NCI-H2227 (cell line): ENCODE results near the gene LORICRIN.
A peak's percentile ranks its signal among the peaks of the same experiment; 100 is the strongest.

Experiments
- DNase-seq: peaks from one replicate; lab custom pipeline; 2025; ENCODE audit not compliant: unreplicated experiment; lab: John Stamatoyannopoulos, UW

LORICRIN gene

GRCh38 chr1:153259387-153259786 lies at the start of gene LORICRIN:
Gene LORICRIN (plus strand): TSS chr1:153259687. CDS start chr1:153260950, 1,263 bp downstream.
- DNase-seq = no peak

- DNase-seq = no peak
Observed at GRCh38 chr1:153210206-153210605, 49.3 kb upstream of the LORICRIN start.

- no peak for DNase-seq
Observed at GRCh38 chr1:153212201-153212600, 47.3 kb upstream of the LORICRIN start.

GRCh38 chr1:153213519-153213918 lies 46.0 kb upstream of the LORICRIN start:
- DNase-seq = no peak

GRCh38 chr1:153217212-153217611 lies 42.3 kb upstream of the LORICRIN start, which contains the start of gene PRR9:
Gene PRR9 (plus strand): TSS chr1:153217584. CDS start chr1:153218145, 561 bp downstream.
- no peak for DNase-seq

- no peak for DNase-seq
Observed at GRCh38 chr1:153217744-153218416, 41.6 kb upstream of the LORICRIN start.

- no peak for DNase-seq
Observed at GRCh38 chr1:153220606-153221303, 38.7 kb upstream of the LORICRIN start.

- peak; percentile 68 for DNase-seq
Observed at GRCh38 chr1:153223040-153223891, 36.2 kb upstream of the LORICRIN start.

- DNase-seq = no peak
Observed at GRCh38 chr1:153227810-153228209, 31.7 kb upstream of the LORICRIN start.

- DNase-seq = no peak
Observed at GRCh38 chr1:153228491-153228890, 31.0 kb upstream of the LORICRIN start.

GRCh38 chr1:153229076-153229829 lies 30.2 kb upstream of the LORICRIN start:
- DNase-seq = peak; percentile 34

- DNase-seq = no peak
Observed at GRCh38 chr1:153231363-153231762, 28.1 kb upstream of the LORICRIN start.

- DNase-seq = no peak
Observed at GRCh38 chr1:153231785-153232184, 27.7 kb upstream of the LORICRIN start.

GRCh38 chr1:153232553-153232952 lies 26.9 kb upstream of the LORICRIN start:
- DNase-seq = no peak

- no peak for DNase-seq
Observed at GRCh38 chr1:153233448-153233847, 26.0 kb upstream of the LORICRIN start.

- no peak for DNase-seq
Observed at GRCh38 chr1:153238527-153238926, 21.0 kb upstream of the LORICRIN start.

GRCh38 chr1:153242160-153242559 lies 17.3 kb upstream of the LORICRIN start:
- DNase-seq = no peak

GRCh38 chr1:153245466-153245865 lies 14.0 kb upstream of the LORICRIN start:
- no peak for DNase-seq

- DNase-seq = no peak
Observed at GRCh38 chr1:153246018-153246417, 13.5 kb upstream of the LORICRIN start.

- no peak for DNase-seq
Observed at GRCh38 chr1:153246825-153247224, 12.7 kb upstream of the LORICRIN start.
